Esophagus muscularis mucosa (tissue), 3 donors: Measurements from ENCODE around the gene SPTBN2.

Source experiments
- CTCF ChIP-seq, 3 experiments: fragments of 200-600 bp in 2 of 3; fragments of 450-650 bp in 1 of 3; sonication (generic) in 2 of 3; IDR thresholded peaks; one replicate each; pipeline ENCODE4 v1.5.1; 2017 to 2019; ENCODE audit warnings: antibody characterized with exemption in 3 of 3, mild to moderate bottlenecking in 2 of 3, moderate library complexity in 1 of 3
- POLR2A ChIP-seq: fragments of 450-650 bp; IDR thresholded peaks from one replicate; pipeline ENCODE4 v1.6.1; 2017; ENCODE audit warnings: antibody characterized with exemption, moderate library complexity, mild to moderate bottlenecking, low read depth

GRCh38 chr11:66676931-66677598 lies 52.0 kb downstream of the SPTBN2 start:
- no peak for TF ChIP-seq POLR2A
- TF ChIP-seq CTCF (IDR thresholded peaks at IDR 0.05) = no peak
